ENCODE measurements around the gene FOXL1. TPM values are rescaled to one million over a fixed set of nuclear protein-coding genes. Genes with fewer than 3 reads are reported as not detected.

FOXL1 gene
- total and polyA plus RNA-seq, 4 donors, result 0.41 to 2.5 (median 1.4) TPM

GRCh38 chr16:86594721-86595120 is 16.4 kb downstream of the FOXL1 start:
- ATAC-seq (ENCODE audit: insufficient read depth, low FRiP score), result no peak
- no peak overlapping the region for H3K27ac ChIP-seq (ENCODE audit: low read depth in 1 of 2, low read length in 1 of 2)

GRCh38 chr16:86595983-86596605 is 17.7 kb downstream of the FOXL1 start:
- H3K36me3 ChIP-seq (ENCODE audit: control insufficient read depth in 4 of 4, insufficient read depth in 4 of 4, low read length in 4 of 4), result no peaks in the 10 kb centered on the region
- 74 to 87% methylated on average over 10 of the region's 10 CpGs for WGBS, 2 donors
- H3K9ac ChIP-seq (ENCODE audit: insufficient read depth in 1 of 2, low read length in 2 of 2), result no peak overlapping the region
- TF ChIP-seq CTCF (IDR thresholded peaks at IDR 0.05; ENCODE audit: control extremely low read depth, extremely low read depth), result no peak
- H3K27ac ChIP-seq (ENCODE audit: low read depth in 1 of 2, low read length in 1 of 2), result no peak overlapping the region
- DNase-seq, result no peak
- no peak for ATAC-seq (ENCODE audit: insufficient read depth, low FRiP score)
- H3K27me3 ChIP-seq (ENCODE audit: control insufficient read depth in 3 of 3, insufficient read depth in 3 of 3, low read length in 2 of 3), result peaks cover 0 to 56% (median 47%) of the 10 kb centered on the region in 3 donors
- H3K4me1 ChIP-seq (ENCODE audit: control insufficient read depth in 5 of 5, insufficient read depth in 5 of 5, low read length in 5 of 5), result peaks cover 0 to 8% (median 0%) of the 10 kb centered on the region in 5 donors
- H3K9me3 ChIP-seq (ENCODE audit: control insufficient read depth in 4 of 4, insufficient read depth in 3 of 4, low read length in 3 of 4), result no peaks in the 10 kb centered on the region
- H3K4me3 ChIP-seq, result no peak overlapping the region

More at GRCh38 chr16:86594721-86595120, 16.4 kb downstream of the FOXL1 start:
- Histone ChIP-seq H3K9ac (ENCODE audit: insufficient read depth in 1 of 2, low read length in 2 of 2) (no peak overlapping the region), H3K4me3 (no peak overlapping the region), H3K9me3 (ENCODE audit: control insufficient read depth in 4 of 4, insufficient read depth in 3 of 4, low read length in 3 of 4) (no peaks in the 10 kb centered on the region), H3K27me3 (ENCODE audit: control insufficient read depth in 3 of 3, insufficient read depth in 3 of 3, low read length in 2 of 3) (peaks cover 0 to 56% (median 51%) of the 10 kb centered on the region in 3 donors), H3K4me1 (ENCODE audit: control insufficient read depth in 5 of 5, insufficient read depth in 5 of 5, low read length in 5 of 5) (peaks cover 0 to 8% (median 0%) of the 10 kb centered on the region in 5 donors), H3K36me3 (ENCODE audit: control insufficient read depth in 4 of 4, insufficient read depth in 4 of 4, low read length in 4 of 4) (no peaks in the 10 kb centered on the region)
- TF ChIP-seq CTCF (IDR thresholded peaks at IDR 0.05; ENCODE audit: control extremely low read depth, extremely low read depth), result no peak
- 57 to 77% methylated on average over 8 of the region's 8 CpGs for WGBS, 2 donors
- DNase-seq, result peak in 1 of 3 donors; percentile 25

DNA sequence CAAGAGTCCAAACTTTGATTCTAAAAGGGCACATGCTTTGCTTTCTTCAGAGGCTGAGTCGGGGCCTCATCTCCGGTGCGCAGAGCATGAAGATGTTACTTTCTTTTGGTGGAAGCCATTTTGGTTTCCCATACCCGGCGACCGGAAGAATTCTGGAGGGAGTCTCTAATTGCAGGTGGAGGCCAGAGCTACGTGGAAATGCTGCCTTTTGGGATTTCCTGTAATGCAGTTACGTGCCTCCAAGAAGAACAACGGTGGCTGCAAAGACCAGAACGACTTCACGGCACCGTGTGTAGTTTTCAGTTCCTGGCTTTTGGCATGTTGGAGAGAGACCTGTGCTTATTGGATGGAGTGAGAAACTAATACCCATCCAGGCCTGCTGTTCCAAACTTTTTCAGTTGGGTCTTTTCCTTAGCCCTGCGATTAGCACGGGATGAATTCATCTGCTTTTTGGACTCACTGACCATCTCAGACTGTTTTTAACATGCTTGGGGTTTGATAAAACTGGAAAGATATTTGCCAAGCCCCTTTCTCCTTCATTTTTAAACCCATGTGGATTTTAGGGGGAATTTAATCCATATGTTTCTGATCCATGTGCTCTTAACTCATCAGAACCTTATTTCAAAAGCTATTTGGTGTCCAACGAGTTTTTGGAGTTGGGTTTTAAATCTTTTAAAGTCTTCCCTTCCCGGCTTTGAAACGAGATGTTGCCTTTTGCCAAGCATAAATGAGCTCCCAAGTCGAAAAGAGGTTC is 19.0 kb downstream of the FOXL1 start:
- Histone ChIP-seq H3K4me1 (ENCODE audit: control insufficient read depth in 5 of 5, insufficient read depth in 5 of 5, low read length in 5 of 5) (peaks cover 0 to 8% (median 0%) of the 10 kb centered on the region in 5 donors), H3K9ac (ENCODE audit: insufficient read depth in 1 of 2, low read length in 2 of 2) (no peak overlapping the region), H3K27ac (ENCODE audit: low read depth in 1 of 2, low read length in 1 of 2) (no peak overlapping the region), H3K9me3 (ENCODE audit: control insufficient read depth in 4 of 4, insufficient read depth in 3 of 4, low read length in 3 of 4) (no peaks in the 10 kb centered on the region), H3K27me3 (ENCODE audit: control insufficient read depth in 3 of 3, insufficient read depth in 3 of 3, low read length in 2 of 3) (peaks cover 0 to 47% (median 45%) of the 10 kb centered on the region in 3 donors), H3K36me3 (ENCODE audit: control insufficient read depth in 4 of 4, insufficient read depth in 4 of 4, low read length in 4 of 4) (no peaks in the 10 kb centered on the region), H3K4me3 (no peak overlapping the region)
- no peak for DNase-seq
- no peak for TF ChIP-seq CTCF (IDR thresholded peaks at IDR 0.05; ENCODE audit: control extremely low read depth, extremely low read depth)
- no peak for ATAC-seq (ENCODE audit: insufficient read depth, low FRiP score)
- 85 to 92% methylated on average over 18 of the region's 18 CpGs for WGBS, 2 donors

Data from lung (tissue), 12 donors.